Suprapubic skin (tissue), 3 donors: ENCODE measurements around the gene OSTC.

Experiments used
- POLR2A ChIP-seq, 2 donors: fragments of 450-650 bp; IDR thresholded peaks; one replicate each; pipeline ENCODE4 v1.6.1; 2017; ENCODE audit warnings: antibody characterized with exemption in 2 of 2, mild to moderate bottlenecking in 2 of 2, moderate library complexity in 2 of 2
- TF ChIP-seq, protein P1 (sequence below), 2 donors: fragments of 200-600 bp in 1 of 2; fragments of 450-650 bp in 1 of 2; sonication (generic) in 1 of 2; IDR thresholded peaks; one replicate each; pipeline ENCODE4 v1.5.1; 2016 to 2019; ENCODE audit warnings: antibody characterized with exemption in 2 of 2, mild to moderate bottlenecking in 1 of 2, moderate library complexity in 1 of 2

DNA sequence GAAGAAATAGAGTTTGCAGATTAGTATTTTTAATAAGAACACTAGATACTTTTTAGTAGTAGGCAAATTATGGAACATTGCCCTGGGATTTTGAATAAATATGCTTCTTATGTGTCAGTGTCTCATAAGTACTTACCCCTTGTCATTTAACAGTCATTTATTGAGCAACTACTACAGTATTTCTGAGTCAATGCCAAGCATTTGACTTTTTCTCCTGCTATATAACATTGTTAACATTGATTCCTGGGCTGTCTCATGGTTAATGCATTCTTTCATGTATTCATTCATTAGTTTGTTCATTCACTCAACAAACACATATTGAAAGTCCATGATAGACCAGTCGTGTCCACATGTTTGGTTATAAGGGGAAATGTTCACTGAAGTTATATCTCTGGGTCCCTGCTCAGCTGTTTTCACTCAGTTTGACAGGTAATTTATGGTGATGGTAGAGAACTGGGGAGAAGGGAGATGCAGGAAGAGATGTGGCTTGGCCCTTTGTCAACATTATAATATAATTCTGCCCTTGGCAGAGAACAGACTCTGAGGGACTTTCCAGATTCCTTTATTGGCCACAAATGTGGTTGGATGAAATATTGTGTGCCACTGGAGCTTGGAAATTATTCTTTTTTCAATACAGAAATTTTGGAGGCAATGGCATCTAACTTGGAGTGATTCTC, 49.8 kb downstream of the OSTC start:
- TF ChIP-seq, protein P1, sequence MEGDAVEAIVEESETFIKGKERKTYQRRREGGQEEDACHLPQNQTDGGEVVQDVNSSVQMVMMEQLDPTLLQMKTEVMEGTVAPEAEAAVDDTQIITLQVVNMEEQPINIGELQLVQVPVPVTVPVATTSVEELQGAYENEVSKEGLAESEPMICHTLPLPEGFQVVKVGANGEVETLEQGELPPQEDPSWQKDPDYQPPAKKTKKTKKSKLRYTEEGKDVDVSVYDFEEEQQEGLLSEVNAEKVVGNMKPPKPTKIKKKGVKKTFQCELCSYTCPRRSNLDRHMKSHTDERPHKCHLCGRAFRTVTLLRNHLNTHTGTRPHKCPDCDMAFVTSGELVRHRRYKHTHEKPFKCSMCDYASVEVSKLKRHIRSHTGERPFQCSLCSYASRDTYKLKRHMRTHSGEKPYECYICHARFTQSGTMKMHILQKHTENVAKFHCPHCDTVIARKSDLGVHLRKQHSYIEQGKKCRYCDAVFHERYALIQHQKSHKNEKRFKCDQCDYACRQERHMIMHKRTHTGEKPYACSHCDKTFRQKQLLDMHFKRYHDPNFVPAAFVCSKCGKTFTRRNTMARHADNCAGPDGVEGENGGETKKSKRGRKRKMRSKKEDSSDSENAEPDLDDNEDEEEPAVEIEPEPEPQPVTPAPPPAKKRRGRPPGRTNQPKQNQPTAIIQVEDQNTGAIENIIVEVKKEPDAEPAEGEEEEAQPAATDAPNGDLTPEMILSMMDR (IDR thresholded peaks at IDR 0.05): no peak
- no peak for TF ChIP-seq POLR2A (IDR thresholded peaks at IDR 0.05)
